Endothelial cell of hepatic sinusoid (primary cell): ENCODE measurements around the gene RASGRF1.

ENCODE experiments used
- in situ Hi-C: cut with HindIII; loops from 2 replicates; pipeline ENCODE4 v1.10.0; 2017; ENCODE audit warnings: low sequenced_read_pairs

The RASGRF1 gene

DNA sequence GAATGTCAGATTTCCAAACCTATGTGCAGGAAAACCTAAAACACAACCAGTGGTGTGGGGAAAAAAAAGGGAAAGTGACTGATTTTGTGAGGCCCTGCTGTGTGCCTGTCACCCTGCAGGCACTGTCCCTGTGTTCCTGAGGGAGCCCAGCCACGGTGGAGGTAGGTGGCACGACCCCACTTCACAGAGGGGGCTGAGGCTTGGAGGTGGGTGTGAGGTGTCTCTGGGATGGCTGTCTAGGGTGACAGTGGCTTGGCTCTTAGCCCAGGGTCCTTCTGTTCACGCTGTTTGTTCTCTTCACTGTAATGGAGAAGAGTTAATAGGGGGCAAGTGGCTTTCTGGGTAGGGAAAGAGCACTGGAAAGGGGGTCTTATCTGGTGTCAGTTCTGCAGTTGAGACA, 22.6 kb downstream of the RASGRF1 start:
- in situ Hi-C loops, result no loop called here

DNA sequence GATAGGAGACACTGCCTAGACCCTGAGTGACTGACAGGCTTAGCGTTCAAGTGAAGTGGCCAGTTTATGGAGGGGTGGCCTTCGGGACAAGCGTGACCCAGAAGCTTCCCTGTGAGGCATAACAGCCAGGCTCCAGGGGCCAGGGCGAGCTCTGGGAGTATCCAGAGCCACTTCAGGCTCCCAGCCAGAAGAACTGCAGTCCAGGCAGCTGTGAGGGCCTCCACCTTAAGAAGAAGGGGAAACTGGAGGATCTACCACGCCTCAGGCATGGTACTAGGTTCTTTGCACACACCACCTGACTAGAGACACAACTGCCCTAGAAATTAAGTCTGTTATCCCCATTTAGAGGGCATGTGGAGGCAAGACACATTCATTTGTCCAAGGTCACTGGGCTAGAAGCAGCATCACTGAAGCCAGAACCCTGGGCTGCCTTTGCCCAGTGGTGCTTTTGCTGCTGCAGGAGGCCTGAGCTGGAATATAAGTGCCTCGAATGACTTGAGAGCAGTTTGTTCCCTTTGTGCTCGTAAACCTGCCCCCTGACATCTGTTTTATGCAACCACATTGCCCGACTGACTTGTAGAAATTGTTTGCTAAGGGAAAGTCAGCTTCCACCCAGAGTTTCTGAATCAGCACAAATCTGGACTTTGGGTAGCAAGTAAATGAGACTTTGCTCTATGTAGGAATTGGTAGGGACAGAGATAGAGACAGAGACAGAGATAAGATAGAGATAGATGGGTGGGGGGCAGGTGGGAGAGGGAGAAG, 23.3 kb downstream of the RASGRF1 start:
- in situ Hi-C loops, result no loop called here

DNA sequence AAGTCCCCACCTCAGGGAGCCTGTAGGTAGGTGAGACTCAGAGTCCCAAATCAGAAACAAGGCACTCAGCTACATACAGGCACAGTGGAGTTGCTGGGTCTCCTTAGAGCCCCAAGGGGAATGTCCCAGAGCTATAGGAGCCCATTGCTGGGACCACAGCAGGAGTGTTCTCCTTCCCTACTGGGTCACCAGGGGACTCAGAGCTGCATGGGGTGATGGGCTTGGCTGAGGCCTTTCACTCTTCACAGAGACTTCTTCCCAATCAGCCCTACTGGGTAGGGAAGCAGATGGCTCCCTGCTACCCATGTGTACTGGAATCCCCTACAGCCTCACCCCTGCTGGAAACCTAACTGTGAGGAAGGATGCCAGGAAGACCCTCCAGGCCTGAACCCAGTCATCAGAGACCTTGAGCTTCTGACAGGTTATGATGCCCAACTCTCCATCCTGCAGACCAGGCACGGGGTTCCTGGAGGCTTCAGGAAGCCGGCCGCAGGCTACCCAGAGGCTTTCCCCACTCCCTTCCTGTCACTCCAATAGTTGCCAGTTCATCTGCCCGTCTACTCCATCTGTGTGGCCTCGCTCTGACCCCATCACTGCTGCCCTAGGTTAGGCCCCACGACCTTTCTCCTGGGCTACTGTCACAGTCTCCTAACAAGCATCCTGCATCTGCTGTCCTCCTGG, 24.0 kb downstream of the RASGRF1 start:
- in situ Hi-C loops, result no loop called here

DNA sequence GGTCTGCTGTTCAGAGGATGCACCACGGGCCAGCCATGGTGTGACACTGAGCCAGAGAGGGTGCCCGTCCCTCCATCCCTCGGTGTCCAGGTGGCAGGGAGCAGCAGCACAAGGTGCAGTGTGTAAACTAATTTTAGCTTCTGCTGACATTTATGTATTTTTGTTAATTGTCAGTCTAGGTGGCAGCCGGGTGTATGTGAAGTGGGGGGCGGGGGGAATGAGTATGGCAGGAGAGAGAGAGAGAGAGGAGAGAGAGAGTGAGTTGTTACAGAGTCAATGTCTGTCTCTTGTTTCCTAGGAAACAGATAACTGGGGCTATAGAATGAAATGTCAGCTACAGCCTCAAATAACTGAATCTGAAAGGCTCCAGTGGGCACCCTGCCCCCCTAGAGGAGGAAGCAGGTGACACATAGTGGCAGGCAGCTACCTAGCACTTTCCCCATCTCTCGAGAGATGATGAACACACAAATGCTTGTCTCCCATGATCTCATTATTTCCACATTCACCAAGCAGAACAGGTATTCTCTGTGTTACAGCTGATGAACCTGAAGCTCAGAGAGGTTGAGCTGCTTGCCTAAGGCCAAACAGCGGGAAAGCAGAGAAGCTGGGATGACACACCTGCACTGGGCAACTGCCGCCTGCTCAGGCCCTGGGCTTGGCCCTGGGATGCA, 24.7 kb downstream of the RASGRF1 start:
- in situ Hi-C loops, result no loop called here

DNA sequence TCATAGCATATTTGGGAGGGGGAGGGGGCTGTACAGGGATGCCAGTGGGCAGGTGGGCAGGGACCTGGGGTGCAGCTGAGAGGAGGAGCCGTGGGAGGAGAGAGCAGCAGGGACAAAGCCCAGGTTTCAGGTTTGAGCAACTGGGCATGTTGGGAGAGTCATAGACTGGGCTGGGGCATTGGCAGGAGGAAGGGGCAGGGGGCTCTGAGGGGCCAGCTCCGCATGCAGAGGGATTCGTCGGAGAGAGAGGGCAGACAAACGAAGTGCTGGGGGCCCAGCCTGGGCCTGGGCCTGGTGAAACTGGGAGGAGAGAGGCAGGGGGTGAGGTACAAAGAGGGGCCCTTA, 25.2 kb downstream of the RASGRF1 start:
- in situ Hi-C loops, result no loop called here

DNA sequence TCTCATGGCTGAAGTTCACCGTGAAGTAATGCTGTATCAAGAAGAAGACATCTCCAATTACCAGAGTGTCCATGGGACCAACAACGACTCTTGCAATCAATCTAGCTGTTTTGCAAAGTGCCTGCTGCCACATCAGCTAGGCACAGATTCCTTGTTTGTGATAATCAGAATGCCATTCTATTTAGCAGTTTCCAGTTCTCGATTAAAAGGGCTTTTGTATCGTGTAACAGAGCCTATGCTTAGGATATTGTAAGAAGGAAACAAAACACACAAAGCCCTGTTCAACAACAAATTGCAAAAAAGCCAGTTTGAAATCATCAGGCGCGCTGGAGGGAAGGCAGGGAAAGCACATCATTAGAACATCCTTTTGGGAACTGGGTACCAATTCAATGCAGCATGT, 26.1 kb downstream of the RASGRF1 start:
- in situ Hi-C loops, result no loop called here

DNA sequence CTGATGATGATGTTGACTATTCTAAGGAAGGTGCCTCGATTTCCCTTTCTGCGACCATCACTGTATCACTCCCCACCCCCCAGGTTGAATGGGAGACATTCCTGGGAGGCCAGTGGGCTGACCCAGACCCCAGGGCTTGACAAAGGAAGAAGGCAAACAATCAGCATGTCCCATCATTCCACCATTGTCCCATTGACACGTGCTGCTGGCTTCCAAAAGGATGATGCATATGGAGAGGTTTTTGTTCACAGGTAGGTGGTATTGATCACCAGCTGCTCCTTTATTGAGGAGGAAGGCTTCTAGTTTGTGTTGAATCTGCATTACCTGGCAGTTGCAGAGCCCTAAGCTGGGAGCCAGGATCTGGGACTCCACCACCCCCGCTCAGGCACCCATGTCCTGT, 30.4 kb downstream of the RASGRF1 start:
- in situ Hi-C loops, result no loop called here

DNA sequence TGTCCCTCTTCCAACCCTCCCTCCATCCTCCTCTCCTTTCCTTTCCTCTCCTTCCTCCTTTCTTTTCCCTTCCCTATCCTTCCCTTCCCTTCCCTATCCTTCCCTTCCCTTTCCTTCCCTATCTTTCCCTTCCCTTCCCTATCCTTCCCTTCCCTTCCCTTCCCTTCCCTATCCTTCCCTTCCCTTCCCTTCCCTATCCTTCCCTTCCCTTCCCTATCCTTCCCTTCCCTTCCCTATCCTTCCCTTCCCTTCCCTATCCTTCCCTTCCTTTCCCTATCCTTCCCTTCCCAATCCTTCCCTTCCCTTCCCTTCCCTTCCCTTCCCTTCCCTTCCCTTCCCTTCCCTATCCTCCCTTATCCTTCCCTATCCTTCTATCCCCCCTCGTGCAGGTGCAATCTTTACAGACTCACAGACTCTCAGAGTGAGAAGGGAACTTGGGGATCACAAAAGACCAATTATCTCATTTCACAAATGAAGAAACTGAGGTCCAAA, 31.5 kb downstream of the RASGRF1 start:
- in situ Hi-C loops, result no loop called here

DNA sequence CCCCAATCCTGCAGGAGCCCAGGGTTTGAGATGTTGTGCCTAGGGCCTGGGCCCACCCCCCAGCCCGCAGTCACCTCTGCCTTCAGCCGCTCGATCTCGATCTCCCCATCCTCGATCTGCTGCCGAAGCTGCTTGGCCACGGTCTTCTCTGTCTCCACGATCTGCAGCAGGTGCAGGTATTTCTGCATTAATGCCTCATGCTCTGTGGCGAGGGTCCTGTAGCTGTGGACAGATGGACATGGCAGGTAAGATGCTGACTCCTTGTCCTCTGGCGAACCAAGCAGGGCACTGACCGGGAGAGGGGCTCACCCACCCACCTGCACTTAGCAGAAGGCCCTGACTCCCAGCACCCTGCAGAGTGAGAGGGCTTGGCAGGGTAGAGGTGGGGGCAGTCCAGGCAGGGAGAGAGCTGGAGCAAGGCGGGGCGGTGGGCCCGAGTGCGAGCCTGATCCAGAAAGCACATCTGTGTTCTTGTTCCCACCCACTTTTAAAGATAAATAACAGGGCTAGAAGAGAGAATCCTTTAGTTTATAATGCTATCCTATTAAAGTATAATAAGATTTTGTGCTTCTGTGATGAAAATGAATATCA, 32.2 kb downstream of the RASGRF1 start:
- in situ Hi-C loops, result no loop called here

DNA sequence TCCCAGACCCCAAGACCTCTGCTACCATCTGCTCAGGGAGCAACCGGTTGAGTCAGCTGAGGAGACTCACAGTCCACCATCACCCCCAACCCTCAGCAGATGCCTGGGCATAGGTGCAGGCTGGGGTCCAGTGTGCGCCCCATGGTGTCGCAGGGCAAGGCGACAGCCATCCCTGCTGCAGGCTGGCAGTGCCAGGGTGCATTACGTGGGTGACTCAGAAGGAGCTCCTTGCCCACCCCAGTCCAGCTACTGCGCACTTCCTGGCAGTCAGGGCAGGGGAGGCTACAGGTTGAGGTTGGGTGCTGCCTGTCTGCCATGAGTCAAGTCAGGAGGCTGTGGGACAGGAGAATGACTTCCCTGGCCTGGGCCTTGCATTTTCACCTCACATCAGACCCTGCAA, 33.5 kb downstream of the RASGRF1 start:
- in situ Hi-C loops, result no loop called here

DNA sequence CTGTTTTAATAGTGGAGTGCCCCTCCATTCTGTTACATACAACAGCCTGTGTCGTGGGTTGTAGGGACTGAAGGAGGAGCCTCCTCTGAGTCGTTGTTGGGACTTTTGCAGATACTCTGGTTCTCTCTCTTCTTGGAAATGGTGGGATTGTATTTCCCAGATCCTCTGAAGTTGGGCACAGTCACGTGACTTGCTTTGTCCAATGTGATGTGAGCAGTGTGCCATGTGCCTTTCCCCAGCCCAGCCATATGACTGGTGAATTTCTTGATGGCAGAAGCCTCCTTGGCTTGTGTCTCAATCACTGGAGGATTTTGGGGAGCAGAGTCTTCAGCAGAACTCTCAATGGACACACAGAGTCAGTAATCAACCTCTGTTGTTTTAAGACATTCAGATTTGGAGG, 36.2 kb downstream of the RASGRF1 start:
- in situ Hi-C loops, result no loop called here

DNA sequence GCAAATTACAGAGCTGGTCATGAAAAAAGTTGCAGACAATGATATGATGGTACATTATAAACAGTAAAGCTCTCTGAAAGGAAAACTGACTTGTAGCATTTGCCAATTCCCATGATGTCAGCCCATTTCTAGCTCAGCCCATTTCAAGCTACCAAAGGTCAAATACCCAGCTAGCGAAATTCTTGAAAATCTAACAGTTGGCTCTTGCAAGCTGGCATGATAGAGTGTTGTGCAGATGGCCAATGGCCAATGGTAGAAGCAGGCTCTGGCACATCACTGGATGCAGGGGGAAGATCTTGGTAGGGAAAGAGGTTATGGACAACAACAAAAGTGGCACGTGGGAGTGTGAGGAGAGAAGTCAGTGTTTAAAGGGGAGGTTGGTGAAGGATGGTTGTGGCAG, 36.7 kb downstream of the RASGRF1 start:
- in situ Hi-C loops, result no loop called here

DNA sequence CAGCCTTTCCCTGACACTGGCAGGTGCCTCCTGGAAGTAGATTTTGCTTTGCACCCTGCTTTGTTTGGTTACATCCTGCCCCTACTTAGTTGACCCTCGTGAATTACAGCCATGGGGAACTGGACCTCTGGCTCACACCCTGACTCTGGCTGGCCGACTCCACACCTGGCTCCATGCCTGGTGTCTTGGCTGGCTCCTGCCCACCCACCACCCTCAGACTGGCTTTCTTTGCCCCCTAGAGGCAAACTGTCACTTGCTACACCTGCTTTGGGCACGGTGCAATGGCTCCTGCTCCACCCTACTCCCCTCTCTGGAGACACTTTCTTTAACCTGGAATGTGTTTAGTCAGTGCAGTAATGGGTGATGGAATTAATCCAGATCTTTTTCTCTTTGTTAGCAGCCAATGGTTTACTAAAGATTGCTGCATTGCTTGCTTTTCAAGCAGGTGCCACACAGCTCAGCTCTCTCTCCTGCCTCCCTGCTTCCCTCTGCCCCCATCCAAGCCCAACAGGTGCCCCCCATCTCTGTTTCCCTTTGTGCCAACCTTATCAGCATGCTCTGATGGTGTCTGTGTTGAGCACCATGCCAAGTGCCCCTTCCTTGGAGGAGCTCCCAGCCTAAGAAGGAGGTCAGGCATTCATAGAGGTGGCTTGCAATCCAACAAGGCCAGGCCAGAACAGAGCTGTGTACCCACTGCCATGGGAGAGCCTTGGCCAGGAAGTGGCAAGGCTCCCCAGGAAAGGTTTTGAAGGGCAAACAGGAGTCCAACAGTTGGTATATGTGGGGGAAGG, 38.4 kb downstream of the RASGRF1 start:
- in situ Hi-C loops, result no loop called here

DNA sequence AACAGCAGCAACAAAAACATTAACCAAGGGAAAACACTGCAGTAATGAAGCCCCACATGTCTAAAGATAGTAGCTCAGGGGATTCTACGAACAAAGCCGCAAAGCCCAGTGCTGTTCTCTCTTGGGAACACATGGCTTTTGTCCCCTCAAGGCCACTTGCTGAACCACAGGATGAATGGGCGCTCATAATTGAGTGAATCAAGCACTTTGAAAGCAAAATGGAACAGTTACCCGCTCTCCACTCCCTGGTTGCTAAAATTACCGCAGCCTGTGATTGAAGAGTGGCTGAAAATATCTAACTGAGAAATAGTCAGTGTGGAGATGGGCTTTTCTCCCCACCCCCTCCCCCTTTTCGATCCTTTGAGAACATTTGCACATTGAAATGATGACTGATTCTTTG, 39.6 kb downstream of the RASGRF1 start:
- in situ Hi-C loops, result no loop called here

DNA sequence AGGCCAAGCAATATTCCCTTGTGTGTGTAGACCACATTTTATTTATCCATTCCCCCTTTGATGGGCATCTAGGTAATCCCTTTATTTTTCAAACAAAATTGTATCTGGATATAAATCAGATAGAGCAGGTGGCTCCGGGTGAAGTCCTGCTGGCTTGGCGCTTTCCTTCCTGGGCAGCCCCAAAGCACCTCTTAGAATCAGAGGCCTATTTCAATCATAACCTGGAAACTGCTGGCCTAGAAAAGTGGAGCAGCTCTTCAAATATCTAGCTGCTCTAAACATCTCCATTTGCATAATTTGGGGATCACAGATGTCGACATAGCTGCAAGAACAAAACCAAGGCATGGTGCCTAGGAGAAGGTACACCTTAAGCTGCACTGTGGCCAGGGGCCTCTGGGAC, 40.2 kb downstream of the RASGRF1 start:
- in situ Hi-C loops, result no loop called here

DNA sequence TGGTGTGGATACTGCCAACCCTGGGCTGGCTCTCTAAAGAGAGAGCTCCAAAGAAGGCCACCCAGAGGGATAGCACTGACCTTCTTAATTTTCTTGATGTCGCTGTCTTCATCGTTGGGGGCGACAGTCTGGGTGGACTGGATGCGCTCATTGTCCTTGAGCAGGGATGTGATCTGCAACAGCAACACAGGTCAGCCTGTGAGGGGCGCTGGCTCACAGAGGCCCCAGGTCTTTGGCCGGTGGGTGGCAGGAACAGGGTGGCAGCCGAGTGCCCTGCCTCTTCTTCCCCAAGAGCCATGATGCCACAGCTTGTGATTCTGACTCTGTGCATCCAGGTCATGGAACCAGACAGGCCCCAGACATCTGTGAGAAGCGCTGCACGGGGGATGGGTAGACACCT, 41.2 kb downstream of the RASGRF1 start:
- in situ Hi-C loops, result loop anchor here (5.0 to 10.0 kb wide), 2 partner anchors 75 to 93 kb away; no protein-coding TSS in a partner anchor

DNA sequence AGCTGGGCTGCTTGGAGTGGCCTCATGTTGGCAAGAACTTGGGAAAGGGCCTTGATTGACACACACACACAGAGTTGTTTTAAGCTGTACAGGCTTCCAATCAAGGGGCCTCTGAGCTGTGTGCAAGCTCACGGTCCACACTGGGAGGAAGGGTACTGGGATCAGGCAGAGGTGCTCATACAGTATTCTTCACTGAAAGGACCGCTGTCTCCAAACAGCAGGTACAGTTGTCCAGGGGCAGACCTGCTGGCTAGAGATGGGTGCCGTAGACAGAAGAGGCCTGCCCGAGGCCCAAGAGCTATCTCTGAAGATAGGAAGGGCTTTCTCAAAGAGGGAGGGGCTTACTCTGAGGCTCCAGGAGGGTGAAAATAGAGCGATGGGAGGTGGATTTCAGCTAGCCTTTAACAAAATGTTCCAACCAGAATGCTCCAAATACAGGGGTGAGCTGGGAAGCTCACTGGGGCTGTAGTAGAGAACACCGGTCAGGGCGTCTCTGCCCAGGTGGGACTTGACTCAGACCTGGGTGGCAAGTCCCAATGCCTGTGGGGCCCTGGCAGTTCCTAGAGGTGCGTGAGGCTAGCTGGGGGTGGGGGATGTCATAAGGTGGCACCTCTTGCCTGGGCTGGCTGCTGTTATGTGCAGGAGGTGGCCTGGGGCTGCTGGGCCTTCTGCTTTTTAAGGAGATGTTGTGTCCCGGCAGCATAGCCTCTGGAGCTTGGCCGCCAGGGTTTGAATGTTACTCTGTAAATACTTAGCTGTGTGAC, 42.7 kb downstream of the RASGRF1 start:
- in situ Hi-C loops, result loop anchor here (5.0 to 10.0 kb wide), 2 partner anchors 77 to 94 kb away; no protein-coding TSS in a partner anchor

DNA sequence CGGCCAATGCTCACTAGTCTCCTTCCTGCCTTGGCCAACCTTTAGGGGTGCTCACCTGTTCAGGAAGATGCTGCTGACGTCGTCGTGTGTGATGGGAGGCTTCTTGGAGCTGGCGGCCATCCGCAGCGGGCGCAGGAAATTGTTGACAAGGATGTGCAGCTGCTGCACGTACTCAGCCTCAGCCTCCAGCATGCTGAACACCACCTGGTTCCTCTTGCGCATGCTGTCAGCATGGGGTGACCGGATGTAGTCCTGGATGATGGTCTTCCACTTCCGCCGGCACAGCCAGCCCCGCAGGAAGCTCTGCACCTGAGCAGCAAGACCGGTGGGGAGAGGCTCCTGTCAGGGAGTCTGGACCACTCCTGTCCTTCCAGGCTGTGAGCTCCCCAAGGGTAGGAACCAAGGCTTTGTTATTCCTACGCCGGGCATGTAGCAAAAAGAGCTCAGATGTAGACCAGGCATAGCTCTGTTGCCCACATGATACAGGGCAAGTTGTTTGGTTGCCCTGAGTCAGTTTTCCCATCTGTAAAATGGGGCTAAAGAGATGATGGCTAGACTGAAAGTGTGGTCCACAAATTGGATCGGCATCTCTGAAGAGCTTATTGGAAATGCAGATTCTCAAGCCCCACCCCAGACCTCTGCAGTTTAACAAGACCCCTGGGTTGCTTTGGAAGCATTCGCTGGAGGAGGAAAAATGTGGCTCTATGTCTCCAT, 43.7 kb downstream of the RASGRF1 start:
- in situ Hi-C loops, result loop anchor here (5.0 to 10.0 kb wide), 2 partner anchors 78 to 95 kb away; no protein-coding TSS in a partner anchor

DNA sequence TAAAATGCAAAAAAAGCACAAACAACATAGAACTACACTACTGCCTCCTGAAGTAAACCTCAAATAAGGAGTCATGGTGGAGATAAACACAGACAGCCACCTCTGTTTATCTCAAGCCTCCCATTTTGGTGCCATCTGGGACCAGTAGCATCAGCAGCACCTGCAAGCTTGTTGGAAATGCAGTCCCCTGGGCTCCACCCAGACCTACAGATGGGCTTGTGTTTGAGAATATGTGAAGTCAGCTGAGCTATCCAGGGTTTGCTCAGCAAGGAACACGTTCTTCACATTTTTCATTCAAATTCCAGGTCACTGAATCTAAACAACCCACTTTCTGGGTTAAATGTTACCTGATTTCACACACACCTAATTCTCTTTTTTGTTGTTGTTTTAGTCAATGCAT, 45.5 kb downstream of the RASGRF1 start:
- in situ Hi-C loops, result loop anchor here (5.0 to 10.0 kb wide), 2 partner anchors 80 to 97 kb away; no protein-coding TSS in a partner anchor
